Activated CD4-positive, alpha-beta T cell treated with anti-CD3 and anti-CD28 coated beads for 24 hours (primary cell): ENCODE results near the gene C16orf46.

Source experiments
- DNase-seq, 2 donors: peaks; one replicate each; pipeline ENCODE4 v3.0.0-alpha.2; 2020; ENCODE audit warnings: low read depth in 2 of 2

The C16orf46 gene

DNA sequence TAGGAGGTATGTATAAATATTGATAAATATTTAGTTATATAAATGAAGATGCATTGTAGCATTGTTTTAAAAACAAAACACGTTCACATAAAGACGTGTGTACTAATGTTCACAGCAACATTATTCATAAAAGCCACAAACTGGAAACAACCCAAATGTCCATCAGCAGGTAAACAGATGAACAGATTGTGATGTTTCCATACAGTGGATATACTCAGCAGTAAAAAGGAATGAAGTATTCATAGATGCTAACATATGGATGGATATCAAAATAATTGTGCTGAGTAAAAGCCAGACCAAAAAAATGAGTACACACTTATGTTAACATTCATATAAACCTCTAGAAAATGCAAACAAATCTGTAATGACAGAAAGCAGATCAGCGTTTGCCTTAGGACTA lies 64.1 kb downstream of the C16orf46 start:
- DNase-seq = no peak
